MM.1S (cell line): ENCODE results near the gene CCNG1.

Experiments
- DNase-seq: peaks from one replicate; pipeline ENCODE4 v3.0.0-alpha.2; 2015
- H2AFZ ChIP-seq: fragments of 300-600 bp; sonication (generic); 2 replicates; pipeline ENCODE4 v1.6.0; 2016; ENCODE audit warnings: antibody characterized with exemption, low read length
- H3F3A ChIP-seq: fragments of 300-600 bp; sonication (generic); 2 replicates; pipeline ENCODE4 v1.6.1; 2016; ENCODE audit warnings: mild to moderate bottlenecking, antibody characterized with exemption, low read length, moderate library complexity, mixed read lengths; ENCODE audit not compliant: insufficient read depth
- H3K27ac ChIP-seq: fragments of 300-600 bp; sonication (generic); 2 replicates; pipeline ENCODE4 v1.5.1; 2016; ENCODE audit warnings: mild to moderate bottlenecking, low read length
- H3K27me3 ChIP-seq: fragments of 300-600 bp; sonication (generic); replicated peaks from 2 replicates; pipeline ENCODE4 v1.6.0; 2016; ENCODE audit warnings: low read length; ENCODE audit not compliant: insufficient read depth
- H3K36me3 ChIP-seq: fragments of 300-600 bp; sonication (generic); replicated peaks from 2 replicates; pipeline ENCODE4 v1.6.1; 2016; ENCODE audit warnings: mild to moderate bottlenecking, low read length, mixed read lengths; ENCODE audit not compliant: insufficient read depth
- H3K4me1 ChIP-seq: fragments of 300-600 bp; sonication (generic); 2 replicates; pipeline ENCODE4 v1.6.1; 2016; ENCODE audit warnings: low read length, mixed read lengths
- H3K4me2 ChIP-seq: fragments of 300-600 bp; sonication (generic); 2 replicates; pipeline ENCODE4 v1.6.0; 2016; ENCODE audit warnings: low read depth, low read length
- H3K4me3 ChIP-seq: fragments of 300-600 bp; sonication (generic); 2 replicates; pipeline ENCODE4 v1.5.1; 2016; ENCODE audit warnings: low read length, mixed read lengths
- H3K79me2 ChIP-seq: fragments of 300-600 bp; sonication (generic); 2 replicates; pipeline ENCODE4 v1.6.1; 2016; ENCODE audit warnings: mixed run types, low read length, mixed read lengths
- H3K9ac ChIP-seq: fragments of 300-600 bp; sonication (generic); 2 replicates; pipeline ENCODE4 v1.6.1; 2016; ENCODE audit warnings: low read length, mixed read lengths
- H3K9me2 ChIP-seq: fragments of 300-600 bp; sonication (generic); replicated peaks from 2 replicates; pipeline ENCODE4 v1.6.1; 2016; ENCODE audit warnings: mild to moderate bottlenecking, low read length, mixed read lengths; ENCODE audit not compliant: insufficient read depth
- H3K9me3 ChIP-seq: fragments of 300-600 bp; sonication (generic); replicated peaks from 2 replicates; pipeline ENCODE4 v1.6.1; 2016; ENCODE audit warnings: mild to moderate bottlenecking, low read length, mixed read lengths; ENCODE audit not compliant: insufficient read depth
- H4K20me1 ChIP-seq: fragments of 300-600 bp; sonication (generic); 2 replicates; pipeline ENCODE4 v1.6.1; 2016; ENCODE audit warnings: mild to moderate bottlenecking, low read length, moderate library complexity, mixed read lengths; ENCODE audit not compliant: insufficient read depth
- EZH2 ChIP-seq: fragments of 300-600 bp; sonication (generic); optimal IDR thresholded peaks from 2 replicates; pipeline ENCODE3; 2017; ENCODE audit warnings: low read depth, mild to moderate bottlenecking, antibody characterized with exemption, low read length, mixed read lengths
- EZH2phosphoT487 ChIP-seq: fragments of 300-600 bp; sonication (generic); IDR thresholded peaks from 2 replicates; pipeline ENCODE4 v1.6.1; 2018; ENCODE audit warnings: antibody characterized with exemption, low read length
- TF ChIP-seq, protein P1 (sequence below): fragments of 300-600 bp; sonication (generic); IDR thresholded peaks from 2 replicates; pipeline ENCODE4 v1.5.1; 2016; ENCODE audit warnings: antibody characterized with exemption, low read length, mixed read lengths

The CCNG1 gene

GRCh38 chr5:163436515-163436914 is 880 bp upstream of the CCNG1 start:
- Histone ChIP-seq H3F3A (peaks cover 9% of the 10 kb centered on the region; the same call in 1 of the 2 replicates), H3K36me3 (peaks cover 11% of the 10 kb centered on the region), H3K79me2 (peaks cover 41% of the 10 kb centered on the region), H3K9me2 (no peaks in the 10 kb centered on the region), H3K4me2 (peak overlapping the region; percentile 44), H4K20me1 (0 out of 2 replicates have a peak, but pooled peaks cover 4% of the 10 kb centered on the region), H3K27ac (peak overlapping the region; percentile 14; the same call in 1 of the 2 replicates), H3K9ac (peak overlapping the region; percentile 29; the same call in 1 of the 2 replicates), H2AFZ (peak overlapping the region; percentile 55), H3K4me3 (peak overlapping the region; percentile 28), H3K27me3 (no peaks in the 10 kb centered on the region), H3K9me3 (no peaks in the 10 kb centered on the region), H3K4me1 (peaks cover 28% of the 10 kb centered on the region)
- TF ChIP-seq EZH2phosphoT487: no peak
- TF ChIP-seq, protein P1, sequence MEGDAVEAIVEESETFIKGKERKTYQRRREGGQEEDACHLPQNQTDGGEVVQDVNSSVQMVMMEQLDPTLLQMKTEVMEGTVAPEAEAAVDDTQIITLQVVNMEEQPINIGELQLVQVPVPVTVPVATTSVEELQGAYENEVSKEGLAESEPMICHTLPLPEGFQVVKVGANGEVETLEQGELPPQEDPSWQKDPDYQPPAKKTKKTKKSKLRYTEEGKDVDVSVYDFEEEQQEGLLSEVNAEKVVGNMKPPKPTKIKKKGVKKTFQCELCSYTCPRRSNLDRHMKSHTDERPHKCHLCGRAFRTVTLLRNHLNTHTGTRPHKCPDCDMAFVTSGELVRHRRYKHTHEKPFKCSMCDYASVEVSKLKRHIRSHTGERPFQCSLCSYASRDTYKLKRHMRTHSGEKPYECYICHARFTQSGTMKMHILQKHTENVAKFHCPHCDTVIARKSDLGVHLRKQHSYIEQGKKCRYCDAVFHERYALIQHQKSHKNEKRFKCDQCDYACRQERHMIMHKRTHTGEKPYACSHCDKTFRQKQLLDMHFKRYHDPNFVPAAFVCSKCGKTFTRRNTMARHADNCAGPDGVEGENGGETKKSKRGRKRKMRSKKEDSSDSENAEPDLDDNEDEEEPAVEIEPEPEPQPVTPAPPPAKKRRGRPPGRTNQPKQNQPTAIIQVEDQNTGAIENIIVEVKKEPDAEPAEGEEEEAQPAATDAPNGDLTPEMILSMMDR: no peak
- no peak for TF ChIP-seq EZH2
- no peak for DNase-seq

- peak overlapping the region; percentile 29; the same call in 1 of the 2 replicates for H3K9ac ChIP-seq
- no peaks in the 10 kb centered on the region for H3K9me2 ChIP-seq
- no peaks in the 10 kb centered on the region for H3K9me3 ChIP-seq
- H3K27ac ChIP-seq: peak overlapping the region; percentile 14; the same call in 1 of the 2 replicates
- H2AFZ ChIP-seq: peak overlapping the region; percentile 55
- H3K27me3 ChIP-seq: no peaks in the 10 kb centered on the region
- TF ChIP-seq EZH2phosphoT487 (no peak), EZH2 (no peak)
- TF ChIP-seq, protein P1: no peak
- peak overlapping the region; percentile 28 for H3K4me3 ChIP-seq
- H4K20me1 ChIP-seq: 0 out of 2 replicates have a peak, but pooled peaks cover 4% of the 10 kb centered on the region
- peak overlapping the region; percentile 44 for H3K4me2 ChIP-seq
- peaks cover 28% of the 10 kb centered on the region for H3K4me1 ChIP-seq
- peaks cover 16% of the 10 kb centered on the region for H3K36me3 ChIP-seq
- H3F3A ChIP-seq: peaks cover 10% of the 10 kb centered on the region; the same call in 1 of the 2 replicates
- DNase-seq: no peak
- H3K79me2 ChIP-seq: peaks cover 45% of the 10 kb centered on the region
These were observed 435 bp upstream of the CCNG1 start for GRCh38 chr5:163437011-163437308.

GRCh38 chr5:163439092-163439425 is 1.7 kb downstream of the CCNG1 start:
- Histone ChIP-seq H3K79me2 (peaks cover 50% of the 10 kb centered on the region), H3K4me3 (peak overlapping the region; percentile 82; the same call in 1 of the 2 replicates), H2AFZ (no peak overlapping the region), H3K36me3 (peaks cover 29% of the 10 kb centered on the region), H3K4me1 (peaks cover 28% of the 10 kb centered on the region), H3K27ac (peak overlapping the region; percentile 37), H4K20me1 (0 out of 2 replicates have a peak, but pooled peaks cover 4% of the 10 kb centered on the region), H3F3A (peaks cover 10% of the 10 kb centered on the region; the same call in 1 of the 2 replicates), H3K27me3 (no peaks in the 10 kb centered on the region), H3K9ac (no peak overlapping the region), H3K9me3 (no peaks in the 10 kb centered on the region), H3K9me2 (no peaks in the 10 kb centered on the region), H3K4me2 (peak overlapping the region; percentile 96)
- no peak for TF ChIP-seq EZH2phosphoT487
- TF ChIP-seq, protein P1: no peak
- no peak for TF ChIP-seq EZH2
- DNase-seq: peak; percentile 82
